Endothelial cell of umbilical vein (primary cell): Measurements from ENCODE around the gene CXCR3. TPM values are rescaled to one million over a fixed set of nuclear protein-coding genes. Genes with fewer than 3 reads are reported as not detected.

Experiments
- BruUV-seq: library from RNA; stranded (reverse); fragments of 400-500 nt; replicated peaks from 2 replicates; lab custom pipeline; 2021; lab: Mats Ljungman, UMichigan
- CTCF ChIA-PET: fragments of 300-600, 350-600 bp; sonication (Branson Sonifier 250); formaldehyde crosslinking; loops from one replicate; lab custom pipeline; 2021; ENCODE audit warnings: antibody characterized with exemption, inconsistent platforms; lab: Charles Lee
- POLR2A ChIA-PET: fragments of 300-600, 350-600 bp; sonication (Branson Sonifier 250); formaldehyde crosslinking; loops from one replicate; lab custom pipeline; 2021; ENCODE audit warnings: antibody characterized with exemption, inconsistent platforms; lab: Charles Lee
- DNase-seq: peaks from one replicate; pipeline ENCODE4 v3.0.0-alpha.2; 2011; ENCODE audit warnings: low read depth, low spot score
- FAIRE-seq: peaks from 2 replicates; lab custom pipeline; 2011; peaks lifted over from hg19 to GRCh38; lab: Jason Lieb, UNC
- H2AFZ ChIP-seq: 2 replicates; pipeline ENCODE4 v1.6.0; 2012; ENCODE audit warnings: low read depth, low read length, control low read depth, inconsistent platforms
- H3K27ac ChIP-seq: 2 replicates; pipeline ENCODE4 v1.5.1; 2011; ENCODE audit warnings: low read depth, mild to moderate bottlenecking, control low read depth, low read length, moderate library complexity; ENCODE audit not compliant: insufficient read depth
- H3K27me3 ChIP-seq, 2 experiments: 2 replicates each; pipeline versions ENCODE4 v1.6.0 to v1.6.1; 2011; ENCODE audit warnings: low read length in 2 of 2, mixed read lengths in 1 of 2; ENCODE audit not compliant: control insufficient read depth in 2 of 2, insufficient read depth in 2 of 2
- H3K36me3 ChIP-seq, 2 experiments: 2 replicates in 1 of 2; 3 replicates in 1 of 2; pipeline ENCODE4 v1.5.1; 2011; ENCODE audit warnings: low read length in 2 of 2, mild to moderate bottlenecking in 1 of 2, moderate library complexity in 1 of 2; ENCODE audit not compliant: control insufficient read depth in 2 of 2, insufficient read depth in 2 of 2; ENCODE audit errors: extremely low read depth in 1 of 2
- H3K4me1 ChIP-seq: 3 replicates; pipeline ENCODE4 v1.5.1; 2011; ENCODE audit warnings: mild to moderate bottlenecking, low read length; ENCODE audit not compliant: control insufficient read depth, insufficient read depth; ENCODE audit errors: extremely low read depth
- H3K4me2 ChIP-seq: 2 replicates; pipeline ENCODE4 v1.6.1; 2011; ENCODE audit warnings: low read length, control low read depth, mixed read lengths; ENCODE audit not compliant: insufficient read depth
- H3K4me3 ChIP-seq, 3 experiments: fragments of 200-600 bp in 1 of 3; sonication (generic), shearing (Covaris generic) in 1 of 3; replicated peaks in 1 of 3; 2 replicates each; pipeline ENCODE4 v1.5.1; 2011 to 2016; ENCODE audit warnings: control low read depth in 3 of 3, low read length in 3 of 3, mild to moderate bottlenecking in 2 of 3, inconsistent platforms in 1 of 3, low read depth in 1 of 3, moderate library complexity in 1 of 3; ENCODE audit not compliant: insufficient read depth in 1 of 3
- H3K79me2 ChIP-seq: 2 replicates; pipeline ENCODE4 v1.6.0; 2012; ENCODE audit warnings: low read length, inconsistent platforms; ENCODE audit not compliant: control insufficient read depth, insufficient read depth
- H3K9ac ChIP-seq: replicated peaks from 2 replicates; pipeline ENCODE3; 2011; ENCODE audit warnings: low read length, control low read depth; ENCODE audit not compliant: insufficient read depth; ENCODE audit errors: extremely low read depth
- H3K9me1 ChIP-seq: replicated peaks from 3 replicates; pipeline ENCODE4 v1.6.0; 2011; ENCODE audit warnings: mild to moderate bottlenecking, low read length; ENCODE audit not compliant: control insufficient read depth, insufficient read depth; ENCODE audit errors: extremely low read depth
- H3K9me3 ChIP-seq: replicated peaks from 2 replicates; pipeline ENCODE4 v1.5.1; 2012; ENCODE audit warnings: low read length, inconsistent platforms; ENCODE audit not compliant: control insufficient read depth, insufficient read depth
- H4K20me1 ChIP-seq: replicated peaks from 2 replicates; pipeline ENCODE3; 2011; ENCODE audit warnings: mild to moderate bottlenecking, low read length; ENCODE audit not compliant: control insufficient read depth, insufficient read depth; ENCODE audit errors: extremely low read depth
- EZH2 ChIP-seq: IDR thresholded peaks from 2 replicates; pipeline ENCODE4 v1.6.1; 2012; ENCODE audit warnings: borderline replicate concordance, low read depth, mild to moderate bottlenecking, moderate library complexity, low read length, inconsistent platforms; ENCODE audit not compliant: severe bottlenecking
- FOS ChIP-seq: IDR thresholded peaks from 2 replicates; pipeline ENCODE4 v1.6.1; 2011; ENCODE audit warnings: mild to moderate bottlenecking, low read length, moderate library complexity, borderline replicate concordance; ENCODE audit not compliant: insufficient read depth
- GATA2 ChIP-seq: IDR thresholded peaks from 2 replicates; pipeline ENCODE4 v1.7.0; 2011; ENCODE audit warnings: low read depth, mild to moderate bottlenecking, moderate library complexity, mixed read lengths, low read length; ENCODE audit not compliant: insufficient read length, insufficient read depth
- JUN ChIP-seq: IDR thresholded peaks from 2 replicates; pipeline ENCODE4 v1.6.1; 2011; ENCODE audit warnings: borderline replicate concordance, low read depth; ENCODE audit not compliant: insufficient read length, insufficient read depth
- MYC ChIP-seq: IDR thresholded peaks from one replicate; pipeline ENCODE4 v1.6.1; 2011; ENCODE audit warnings: mild to moderate bottlenecking, low read depth, low read length
- POLR2A ChIP-seq: IDR thresholded peaks from 2 replicates; pipeline ENCODE4 v1.6.1; 2012; ENCODE audit warnings: low read depth, mild to moderate bottlenecking, control low read depth, low read length
- POLR2AphosphoS5 ChIP-seq: IDR thresholded peaks from 2 replicates; pipeline ENCODE4 v1.6.1; 2012; ENCODE audit warnings: low read depth, mild to moderate bottlenecking, control low read depth, low read length, moderate library complexity; ENCODE audit not compliant: insufficient read depth
- dilution Hi-C: fragments of 300-500 bp; cut with MboI; formaldehyde crosslinking; loops from one replicate; pipeline ENCODE4 v1.15.0; 2019; ENCODE audit warnings: low sequenced_read_pairs; ENCODE audit not compliant: extremely low pct_ligation_motif_present
- intact Hi-C: fragments of 100-400 bp; cut with micrococcal nuclease; formaldehyde crosslinking; loops from one replicate; pipeline ENCODE4 v1.10.0; 2022
- polyA plus RNA-seq, 4 experiments: library from polyadenylated mRNA; depleted of rRNA in 3 of 4; stranded (reverse) in 3 of 4; unstranded in 1 of 4; fragments of >200 nt; gene quantifications; 2 replicates each; pipeline versions ENCODE4 v1.2.1 to v1.2.3, GENCODE V29; 2011 to 2012; ENCODE audit warnings: missing spikeins in 1 of 4
- total RNA-seq: library from RNA; stranded (reverse); gene quantifications from 2 replicates; pipeline ENCODE4 v1.2.3, GENCODE V29; 2021
- TF ChIP-seq, protein P1 (sequence below): IDR thresholded peaks from 2 replicates; pipeline ENCODE4 v1.6.1; 2011; ENCODE audit not compliant: insufficient read depth, insufficient read length
- TF ChIP-seq, protein P2 (sequence below), 2 donors: IDR thresholded peaks; 1 replicate in 1 of 2; 2 replicates in 1 of 2; pipeline ENCODE4 v1.5.1; 2011; ENCODE audit warnings: low read length in 2 of 2, mild to moderate bottlenecking in 2 of 2, moderate library complexity in 2 of 2, control low read depth in 1 of 2, inconsistent platforms in 1 of 2, low read depth in 1 of 2; ENCODE audit not compliant: insufficient read depth in 1 of 2; ENCODE audit errors: extremely low read depth in 1 of 2

Gene CXCR3
- total and polyA plus RNA-seq, 2 donors (not counting 3 experiments of a cell fraction or from before 2014, with no cell fraction given), result not detected

DNA sequence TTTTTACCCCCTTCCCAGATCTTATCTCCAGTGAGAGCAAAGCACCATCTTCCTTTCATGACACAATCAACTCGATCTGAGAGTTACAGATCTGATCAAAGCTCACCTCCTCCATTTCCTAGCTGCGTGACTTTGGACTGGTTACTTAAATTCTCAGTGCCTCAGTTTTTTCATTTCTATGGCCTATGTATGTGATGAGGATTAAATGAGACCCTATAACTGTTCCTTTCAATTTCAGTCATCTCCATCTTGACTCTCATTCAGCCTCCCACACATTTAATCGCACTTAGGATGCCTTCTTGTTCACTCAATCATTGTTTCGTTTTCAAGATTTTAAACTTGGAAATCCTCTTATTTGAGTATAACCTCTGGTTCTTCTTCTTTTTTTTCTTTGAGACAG, 20.1 kb upstream of the CXCR3 start:
- H3K9me1 ChIP-seq, result no peaks in the 10 kb centered on the region
- H3K36me3 ChIP-seq, result no peaks in the 10 kb centered on the region
- intact Hi-C loops, result loop anchor here (1.0 kb wide), 1 partner anchor 16 kb away; no protein-coding TSS in a partner anchor
- TF ChIP-seq GATA2, result no peak
- no peak for TF ChIP-seq EZH2
- TF ChIP-seq MYC, result no peak
- no peak for TF ChIP-seq POLR2AphosphoS5
- TF ChIP-seq JUN, result no peak
- POLR2A ChIA-PET, result no interaction called here
- no peaks in the 10 kb centered on the region for H3K27me3 ChIP-seq
- dilution Hi-C loops, result no loop called here
- BruUV-seq, result no TSS peak
- no peaks in the 10 kb centered on the region for H3K79me2 ChIP-seq
- H3K9me3 ChIP-seq, result no peaks in the 10 kb centered on the region
- H3K4me1 ChIP-seq, result peaks cover 24% of the 10 kb centered on the region
- no peak overlapping the region for H3K4me3 ChIP-seq
- peak overlapping the region; percentile 34 for H3K9ac ChIP-seq
- DNase-seq (no peak), FAIRE-seq (peak; percentile 82)
- peak overlapping the region; percentile 39 for H3K27ac ChIP-seq
- CTCF ChIA-PET, result interaction anchor here (0.5 to 1.0 kb wide), 2 partner anchors 16 to 361 kb away, joined by 3 to 7 read pairs; no protein-coding TSS in a partner anchor
- peak overlapping the region; percentile 54 for H2AFZ ChIP-seq
- no peaks in the 10 kb centered on the region for H4K20me1 ChIP-seq
- H3K4me2 ChIP-seq, result peak overlapping the region; percentile 88

GRCh38 chrX:71637848-71638247, 19.5 kb upstream of the CXCR3 start:
- DNase-seq (peak; percentile 72), FAIRE-seq (peak; percentile 93)
- intact Hi-C loops (loop anchor here (1.0 kb wide), 1 partner anchor 16 kb away; no protein-coding TSS in a partner anchor), dilution Hi-C loops (no loop called here)
- Histone ChIP-seq H3K9me3 (no peaks in the 10 kb centered on the region), H3K27ac (peak overlapping the region; percentile 39), H3K36me3 (no peaks in the 10 kb centered on the region), H3K4me3 (no peak overlapping the region), H4K20me1 (no peaks in the 10 kb centered on the region), H2AFZ (no peak overlapping the region), H3K9me1 (no peaks in the 10 kb centered on the region), H3K79me2 (no peaks in the 10 kb centered on the region), H3K4me2 (peak overlapping the region; percentile 88), H3K4me1 (peaks cover 24% of the 10 kb centered on the region), H3K27me3 (no peaks in the 10 kb centered on the region), H3K9ac (peak overlapping the region; percentile 34)
- BruUV-seq, result no TSS peak
- POLR2A ChIA-PET, result no interaction called here
- TF ChIP-seq GATA2 (peak; percentile 50), POLR2A (no peak), JUN (peak; percentile 4), MYC (no peak), POLR2AphosphoS5 (no peak), FOS (peak; percentile 19)
- TF ChIP-seq, protein P1, sequence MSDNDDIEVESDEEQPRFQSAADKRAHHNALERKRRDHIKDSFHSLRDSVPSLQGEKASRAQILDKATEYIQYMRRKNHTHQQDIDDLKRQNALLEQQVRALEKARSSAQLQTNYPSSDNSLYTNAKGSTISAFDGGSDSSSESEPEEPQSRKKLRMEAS, result no peak
- TF ChIP-seq, protein P2, sequence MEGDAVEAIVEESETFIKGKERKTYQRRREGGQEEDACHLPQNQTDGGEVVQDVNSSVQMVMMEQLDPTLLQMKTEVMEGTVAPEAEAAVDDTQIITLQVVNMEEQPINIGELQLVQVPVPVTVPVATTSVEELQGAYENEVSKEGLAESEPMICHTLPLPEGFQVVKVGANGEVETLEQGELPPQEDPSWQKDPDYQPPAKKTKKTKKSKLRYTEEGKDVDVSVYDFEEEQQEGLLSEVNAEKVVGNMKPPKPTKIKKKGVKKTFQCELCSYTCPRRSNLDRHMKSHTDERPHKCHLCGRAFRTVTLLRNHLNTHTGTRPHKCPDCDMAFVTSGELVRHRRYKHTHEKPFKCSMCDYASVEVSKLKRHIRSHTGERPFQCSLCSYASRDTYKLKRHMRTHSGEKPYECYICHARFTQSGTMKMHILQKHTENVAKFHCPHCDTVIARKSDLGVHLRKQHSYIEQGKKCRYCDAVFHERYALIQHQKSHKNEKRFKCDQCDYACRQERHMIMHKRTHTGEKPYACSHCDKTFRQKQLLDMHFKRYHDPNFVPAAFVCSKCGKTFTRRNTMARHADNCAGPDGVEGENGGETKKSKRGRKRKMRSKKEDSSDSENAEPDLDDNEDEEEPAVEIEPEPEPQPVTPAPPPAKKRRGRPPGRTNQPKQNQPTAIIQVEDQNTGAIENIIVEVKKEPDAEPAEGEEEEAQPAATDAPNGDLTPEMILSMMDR (IDR thresholded peaks at IDR 0.05; ENCODE audit: extremely low read depth in 1 of 2, insufficient read depth in 1 of 2, low read depth in 1 of 2, low read length in 2 of 2), result no peak
- CTCF ChIA-PET, result interaction anchor here (0.5 to 1.0 kb wide), 2 partner anchors 15 to 360 kb away, joined by 3 to 7 read pairs; no protein-coding TSS in a partner anchor
